ENCODE measurements around the gene ZSCAN5B.

DNA sequence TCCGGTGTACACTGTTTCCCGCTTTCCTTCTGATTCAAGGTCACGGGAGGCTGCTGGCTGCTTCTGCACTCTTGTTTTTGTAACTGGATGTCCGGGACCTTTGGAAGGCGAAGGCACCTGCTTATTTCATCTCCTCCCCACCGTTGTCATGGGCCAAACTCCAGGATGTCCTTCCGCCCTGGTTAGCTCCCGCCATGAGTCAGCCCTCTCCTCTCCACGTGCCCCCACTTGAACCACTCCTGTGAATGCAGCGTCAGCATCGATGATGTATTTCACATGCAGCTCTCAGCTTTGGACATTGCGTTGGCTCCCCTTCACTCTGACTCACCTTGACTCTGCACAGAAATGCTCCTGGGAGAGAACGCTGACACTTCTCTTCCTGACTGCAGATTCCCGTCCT is 27.3 kb downstream of the ZSCAN5B start:
- TF ChIP-seq, protein P1, sequence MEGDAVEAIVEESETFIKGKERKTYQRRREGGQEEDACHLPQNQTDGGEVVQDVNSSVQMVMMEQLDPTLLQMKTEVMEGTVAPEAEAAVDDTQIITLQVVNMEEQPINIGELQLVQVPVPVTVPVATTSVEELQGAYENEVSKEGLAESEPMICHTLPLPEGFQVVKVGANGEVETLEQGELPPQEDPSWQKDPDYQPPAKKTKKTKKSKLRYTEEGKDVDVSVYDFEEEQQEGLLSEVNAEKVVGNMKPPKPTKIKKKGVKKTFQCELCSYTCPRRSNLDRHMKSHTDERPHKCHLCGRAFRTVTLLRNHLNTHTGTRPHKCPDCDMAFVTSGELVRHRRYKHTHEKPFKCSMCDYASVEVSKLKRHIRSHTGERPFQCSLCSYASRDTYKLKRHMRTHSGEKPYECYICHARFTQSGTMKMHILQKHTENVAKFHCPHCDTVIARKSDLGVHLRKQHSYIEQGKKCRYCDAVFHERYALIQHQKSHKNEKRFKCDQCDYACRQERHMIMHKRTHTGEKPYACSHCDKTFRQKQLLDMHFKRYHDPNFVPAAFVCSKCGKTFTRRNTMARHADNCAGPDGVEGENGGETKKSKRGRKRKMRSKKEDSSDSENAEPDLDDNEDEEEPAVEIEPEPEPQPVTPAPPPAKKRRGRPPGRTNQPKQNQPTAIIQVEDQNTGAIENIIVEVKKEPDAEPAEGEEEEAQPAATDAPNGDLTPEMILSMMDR (conservative IDR thresholded peaks at IDR 0.05 in 1 of 2, IDR thresholded peaks at IDR 0.05 in 1 of 2; ENCODE audit: low read depth in 1 of 2, low read length in 2 of 2), result no peak
- TF ChIP-seq EZH2 (IDR thresholded peaks at IDR 0.05; ENCODE audit: low read length, missing control alignments), result no peak
